ENCODE data around the gene NXPE3. TPM values are rescaled to one million over a fixed set of nuclear protein-coding genes. Genes with fewer than 3 reads are reported as not detected.
"Not testable (repeated sequence)": the region's sequence is repeated elsewhere in the genome, so short reads cannot be mapped to it uniquely, and the experiment has no call there.

Gene NXPE3
- 10 to 100 TPM; 34.2 to 35.1 TPM for total RNA-seq
- long read RNA-seq, full-length matches to known transcripts = 21 of 42 reads
- long read RNA-seq, partial matches to known transcripts = 9 of 42 reads
- long read RNA-seq, other reads (novel, unspliced or antisense) = 12 of 42 reads

DNA sequence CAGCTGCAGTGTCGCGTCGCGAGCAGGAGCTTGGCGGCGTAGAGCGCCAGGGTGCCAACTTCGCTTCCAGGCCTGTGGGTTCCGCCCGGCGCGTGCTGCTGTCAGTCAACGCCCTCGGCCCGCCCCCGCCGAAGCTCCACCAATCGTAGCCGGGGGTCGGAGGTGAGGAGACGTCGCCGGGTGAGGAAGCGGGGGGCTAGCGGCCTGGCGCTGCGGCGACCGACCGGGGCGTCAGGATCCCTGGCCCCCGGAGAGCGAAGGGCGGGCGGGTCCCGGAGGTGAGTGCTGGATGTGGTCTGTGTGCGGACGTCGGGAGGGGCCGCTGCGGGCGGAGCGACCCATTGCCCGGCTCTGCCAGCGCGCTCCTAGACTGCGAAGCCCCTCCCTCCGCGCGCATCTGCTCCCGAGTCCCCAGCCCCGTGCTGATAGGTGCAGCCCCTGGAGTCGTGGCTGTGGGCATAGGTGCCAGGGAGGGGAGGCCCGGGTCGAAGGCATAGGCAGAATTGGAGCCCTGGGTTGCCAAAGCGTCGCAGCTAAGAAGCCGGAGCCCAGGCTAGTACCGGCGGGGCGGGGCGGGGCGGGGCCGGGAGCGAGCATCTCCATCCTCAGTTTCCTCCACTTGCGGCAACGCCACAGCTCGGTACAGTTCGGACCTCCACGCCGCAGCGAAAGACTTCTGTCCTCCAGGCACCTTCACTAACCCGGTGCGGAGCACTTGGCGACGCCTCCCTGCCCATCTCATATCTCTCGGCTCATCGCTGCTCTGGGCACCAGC, at the start of gene NXPE3:
Gene NXPE3 (plus strand): TSS at position 165 of the 775 bp plus-strand sequence. CDS start 6,386 bp downstream, outside the sequence.
- intact Hi-C loops (cut with DNase I) = no loop called here
- peak; percentile 95 for DNase-seq
- ATAC-seq = peak; percentile 98

DNA sequence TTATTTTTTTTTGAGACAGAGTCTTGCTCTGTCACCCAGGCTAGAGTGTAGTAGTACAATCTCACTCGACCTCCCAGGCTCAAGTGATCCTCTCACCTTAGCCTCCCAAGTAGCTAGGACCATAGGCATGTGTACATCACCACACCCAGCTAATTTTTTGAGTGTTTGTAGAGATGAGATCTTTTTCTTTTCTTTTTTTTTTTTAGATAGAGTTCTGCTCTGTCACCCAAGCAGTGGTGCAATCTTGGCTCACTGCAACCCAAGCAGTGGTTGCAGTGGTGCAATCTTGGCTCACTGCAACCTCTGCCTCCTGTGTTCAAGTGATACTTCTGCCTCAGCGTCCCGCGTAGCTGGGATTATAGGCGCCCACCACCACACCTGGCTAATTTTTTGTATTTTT, 49.4 kb upstream of the NXPE3 start:
- no peak for DNase-seq
- intact Hi-C loops (cut with DNase I) = no loop called here

DNA sequence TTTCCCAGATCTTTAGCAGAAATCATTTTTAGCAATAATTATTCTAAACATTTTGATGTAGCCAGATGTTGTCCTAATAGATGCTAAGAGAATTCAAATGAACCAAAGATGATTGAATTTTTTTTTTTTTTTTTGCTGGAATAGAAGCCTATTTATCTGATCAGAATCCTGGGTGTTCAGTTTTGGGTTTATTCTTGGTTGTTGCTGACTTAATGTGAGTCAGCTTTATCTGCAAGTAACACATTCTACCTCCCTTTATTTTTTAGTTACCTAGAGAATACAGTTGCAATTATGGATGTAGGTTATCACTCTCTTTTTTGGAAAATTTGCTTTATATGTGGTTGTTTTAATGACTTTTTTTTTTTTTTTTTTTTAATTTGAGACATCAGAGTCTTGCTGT, 48.2 kb upstream of the NXPE3 start:
- no peak for ATAC-seq
- DNase-seq = no peak
- intact Hi-C loops (cut with DNase I) = no loop called here

More for the DNA sequence above, 49.4 kb upstream of the NXPE3 start:
- ATAC-seq = no peak

DNA sequence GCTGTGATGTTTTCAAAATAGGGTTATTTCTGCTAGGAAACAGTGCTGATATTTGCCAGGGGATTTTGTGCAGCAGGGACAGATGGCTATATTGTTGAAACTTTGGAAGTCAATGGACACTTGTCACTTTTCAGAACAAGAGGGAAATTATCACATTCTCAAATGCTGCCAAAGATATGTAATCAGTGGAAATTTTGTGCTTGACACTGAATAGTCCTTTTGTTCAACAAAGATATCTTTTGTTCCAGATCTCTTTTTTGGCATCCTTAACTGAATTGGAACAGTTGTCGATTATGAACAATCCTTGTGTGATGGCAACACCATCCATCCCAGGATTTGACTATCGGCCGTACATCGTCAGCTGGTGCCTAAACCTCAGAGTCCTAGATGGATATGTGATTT, 46.8 kb upstream of the NXPE3 start:
- intact Hi-C loops (cut with DNase I) = no loop called here
- no peak for DNase-seq
- ATAC-seq = no peak

DNA sequence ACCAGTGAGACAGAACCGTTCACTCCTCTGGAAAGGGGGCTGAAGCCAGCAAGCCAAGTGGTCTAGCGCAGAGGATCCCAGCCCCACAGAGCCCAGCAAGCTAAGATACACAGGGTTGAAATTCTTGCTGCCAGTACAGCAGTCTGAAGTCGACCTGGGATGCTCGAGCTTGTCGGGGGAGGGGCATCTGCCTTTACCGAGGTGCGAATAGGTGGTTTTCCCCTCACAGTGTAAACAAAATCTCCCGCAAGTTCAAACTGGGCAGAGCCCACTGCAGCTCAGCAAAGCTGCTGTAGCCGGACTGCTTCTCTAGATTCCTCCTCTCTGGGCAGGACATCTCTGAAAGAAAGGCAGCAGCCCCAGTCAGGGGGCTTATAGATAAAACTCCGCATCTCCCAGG, 43.2 kb upstream of the NXPE3 start:
- no peak for ATAC-seq
- intact Hi-C loops (cut with DNase I) = no loop called here
- no peak for DNase-seq

DNA sequence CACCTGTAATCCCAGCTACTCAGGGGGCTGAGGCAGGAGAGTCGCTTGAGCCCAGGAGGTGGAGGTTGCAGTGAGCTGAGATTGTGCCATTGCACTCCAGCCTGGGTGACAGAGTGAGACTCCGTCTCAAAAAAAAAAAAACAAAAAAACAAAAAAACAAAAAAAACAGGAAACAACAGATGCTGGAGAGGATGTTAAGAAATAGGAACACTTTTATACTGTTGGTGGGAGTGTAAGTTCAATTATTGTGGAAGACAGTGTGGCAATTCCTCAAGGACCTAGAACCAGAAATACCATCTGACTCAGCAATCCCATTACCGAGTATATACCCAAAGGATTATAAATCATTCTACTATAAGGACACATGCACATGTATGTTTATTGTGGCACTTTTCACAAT, 37.1 kb upstream of the NXPE3 start:
- DNase-seq; ATAC-seq; intact Hi-C loops (cut with DNase I): not testable (repeated sequence)

DNA sequence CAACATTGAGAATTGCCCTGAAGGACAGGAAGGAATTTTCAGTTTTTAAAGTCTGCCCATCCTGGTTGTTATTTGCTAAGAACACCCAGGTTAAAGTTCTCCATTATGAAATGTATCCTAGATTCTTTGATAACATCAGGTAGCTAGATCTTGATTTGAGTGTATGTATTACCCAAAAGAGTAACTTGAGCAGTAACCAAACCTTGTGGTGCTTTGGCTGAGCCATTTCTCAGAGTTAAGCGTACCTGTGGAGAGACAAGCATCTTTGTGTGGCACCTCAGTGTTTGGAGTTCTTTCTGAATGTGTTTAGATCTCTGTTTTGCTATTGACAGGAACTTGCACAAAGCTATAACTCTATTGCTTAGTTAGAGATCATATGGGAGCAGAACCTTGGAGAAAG, 34.2 kb upstream of the NXPE3 start:
- DNase-seq (no peak), ATAC-seq (no peak)
- intact Hi-C loops (cut with DNase I) = no loop called here

DNA sequence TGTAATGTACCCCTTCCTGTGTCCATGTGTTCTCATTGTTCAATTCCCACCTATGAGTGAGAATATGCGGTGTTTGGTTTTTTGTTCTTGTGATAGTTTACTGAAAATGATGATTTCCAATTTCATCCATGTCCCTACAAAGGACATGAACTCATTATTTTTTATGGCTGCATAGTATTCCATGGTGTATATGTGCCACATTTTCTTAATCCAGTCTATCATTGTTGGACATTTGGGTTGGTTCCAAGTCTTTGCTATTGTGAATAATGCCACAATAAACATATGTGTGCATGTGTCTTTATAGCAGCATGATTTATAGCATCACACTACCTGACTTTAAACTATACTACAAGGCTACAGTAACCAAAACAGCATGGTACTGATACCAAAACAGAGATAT, 33.1 kb upstream of the NXPE3 start:
- ATAC-seq; intact Hi-C loops (cut with DNase I); DNase-seq: not testable (repeated sequence)

DNA sequence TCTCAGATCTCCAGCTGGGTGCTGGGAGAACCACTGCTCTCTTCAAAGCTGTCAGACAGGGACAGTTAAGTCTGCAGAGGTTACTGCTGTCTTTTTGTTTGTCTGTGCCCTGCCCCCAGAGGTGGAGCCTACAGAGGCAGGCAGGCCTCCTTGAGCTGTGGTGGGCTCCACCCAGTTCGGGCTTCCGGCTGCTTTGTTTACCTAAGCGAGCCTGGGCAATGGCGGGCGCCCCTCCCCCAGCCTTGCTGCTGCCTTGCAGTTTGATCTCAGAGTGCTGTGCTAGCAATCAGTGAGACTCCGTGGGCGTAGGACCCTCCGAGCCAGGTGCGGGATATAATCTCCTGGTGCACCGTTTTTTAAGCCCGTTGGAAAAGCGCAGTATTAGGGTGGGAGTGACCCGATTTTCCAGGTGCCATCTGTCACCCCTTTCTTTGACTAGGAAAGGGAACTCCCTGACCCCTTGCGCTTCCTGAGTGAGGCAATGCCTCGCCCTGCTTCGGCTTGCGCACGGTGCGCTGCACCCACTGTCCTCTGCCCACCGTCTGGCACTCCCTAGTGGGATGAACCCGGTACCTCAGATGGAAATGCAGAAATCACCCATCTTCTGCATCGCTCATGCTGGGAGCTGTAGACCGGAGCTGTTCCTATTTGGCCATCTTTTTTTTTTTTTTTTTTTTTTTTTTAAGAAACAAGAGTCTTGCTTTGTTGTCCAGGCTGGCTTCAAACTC, 25.5 kb upstream of the NXPE3 start:
- ATAC-seq; intact Hi-C loops (cut with DNase I): not testable (repeated sequence)

DNA sequence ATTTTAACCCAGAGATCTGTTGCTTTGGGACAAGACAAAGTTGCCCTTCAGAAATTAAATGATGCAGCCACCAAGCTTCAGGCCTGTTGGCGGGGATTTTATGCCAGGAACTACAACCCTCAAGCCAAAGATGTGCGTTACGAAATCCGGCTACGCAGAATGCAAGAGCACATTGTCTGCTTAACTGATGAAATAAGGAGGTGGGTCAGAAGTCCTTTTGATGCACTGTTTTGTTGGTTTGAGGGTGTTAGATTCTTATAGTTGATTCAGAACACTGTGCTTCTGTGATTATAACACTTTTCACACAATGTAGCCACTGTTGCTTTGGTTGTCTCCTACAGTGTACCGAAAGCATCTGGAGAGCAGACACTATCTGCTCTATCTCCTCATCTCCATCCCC, 20.8 kb upstream of the NXPE3 start:
- intact Hi-C loops (cut with DNase I) = no loop called here
- DNase-seq (no peak), ATAC-seq (no peak)

More for the DNA sequence above, 25.5 kb upstream of the NXPE3 start:
- DNase-seq = not testable (repeated sequence)

DNA sequence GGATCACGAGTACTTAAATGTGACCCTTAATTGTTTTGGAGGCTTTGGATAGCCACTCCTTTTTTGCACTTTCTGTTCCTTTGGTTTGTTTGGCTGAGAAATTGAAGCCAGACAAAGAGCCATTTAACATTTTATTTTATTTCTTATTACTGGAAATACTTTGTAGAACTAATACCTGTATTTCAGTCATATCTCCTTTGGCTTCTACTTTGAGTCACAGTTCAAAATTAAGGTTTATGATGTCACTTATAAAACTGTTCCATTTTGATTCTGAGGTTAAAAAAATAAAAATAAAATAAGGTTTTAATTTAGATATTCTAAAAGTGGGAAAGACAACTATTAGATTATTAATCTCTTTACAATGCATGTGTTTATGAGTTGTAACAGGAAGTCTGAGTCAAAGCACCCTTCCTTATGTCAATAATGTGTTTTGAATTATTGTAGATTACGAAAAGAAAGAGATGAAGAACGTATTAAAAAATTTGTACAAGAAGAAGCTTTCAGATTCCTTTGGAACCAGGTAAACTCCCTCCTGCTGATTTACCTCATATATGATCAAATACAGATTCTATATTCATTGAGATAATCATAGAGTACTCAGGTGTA, 16.9 kb upstream of the NXPE3 start:
- no peak for ATAC-seq
- DNase-seq = no peak
- intact Hi-C loops (cut with DNase I) = no loop called here

DNA sequence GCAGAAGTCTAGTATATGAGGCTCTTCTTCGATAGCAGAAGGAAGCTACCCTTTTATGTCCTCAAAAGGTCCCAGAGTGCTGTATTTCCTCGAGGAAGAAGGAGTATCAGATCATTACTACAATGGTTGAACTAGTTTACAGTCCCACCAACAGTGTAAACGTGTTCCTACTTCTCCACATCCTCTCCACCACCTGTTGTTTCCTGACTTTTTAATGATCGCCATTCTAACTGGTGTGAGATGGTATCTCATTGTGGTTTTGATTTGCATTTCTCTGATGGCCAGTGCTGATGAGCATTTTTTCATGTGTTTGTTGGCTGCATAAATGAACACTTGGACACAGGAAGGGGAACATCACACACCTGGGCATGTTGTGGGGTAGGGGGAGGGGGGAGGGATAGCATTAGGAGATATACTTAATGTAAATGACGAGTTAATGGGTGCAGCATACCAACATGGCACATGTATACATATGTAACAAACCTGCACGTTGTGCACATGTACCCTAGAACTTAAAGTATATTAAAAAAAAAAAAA, 1.2 kb upstream of the NXPE3 start:
- DNase-seq; intact Hi-C loops (cut with DNase I); ATAC-seq: not testable (repeated sequence)

DNA sequence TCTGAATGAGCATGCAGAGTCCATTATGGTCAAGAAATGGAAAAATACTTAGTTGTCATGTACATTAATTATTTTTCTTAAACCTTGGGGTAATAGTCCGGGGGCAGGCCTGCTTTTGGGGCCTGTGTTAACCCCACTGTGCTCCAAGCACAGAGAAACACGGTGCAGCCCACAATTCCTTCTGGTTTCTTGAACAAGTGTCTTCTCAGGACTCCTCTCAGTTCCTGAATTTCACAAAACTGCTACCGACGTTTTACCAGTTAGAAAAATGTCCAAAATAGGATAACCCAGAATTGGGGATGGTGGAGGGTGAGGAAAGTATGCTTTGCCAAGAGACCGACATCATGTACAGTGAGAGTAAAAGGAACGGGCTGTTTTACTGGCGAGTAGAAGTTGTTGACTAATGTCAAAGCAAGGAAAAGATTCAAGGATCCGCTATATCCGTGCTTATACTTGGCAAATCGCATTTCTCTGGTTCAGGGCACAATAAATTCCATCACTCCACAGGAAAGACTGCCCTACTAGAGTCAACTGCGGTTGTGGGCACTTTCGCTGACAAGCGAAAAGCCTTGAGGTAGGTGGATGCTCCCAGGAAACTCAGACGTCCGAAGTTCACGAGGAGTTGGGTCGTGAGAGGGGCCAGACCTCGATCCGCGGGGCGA, 495 bp upstream of the NXPE3 start:
- no peak for DNase-seq
- no peak for ATAC-seq
- intact Hi-C loops (cut with DNase I) = no loop called here

DNA sequence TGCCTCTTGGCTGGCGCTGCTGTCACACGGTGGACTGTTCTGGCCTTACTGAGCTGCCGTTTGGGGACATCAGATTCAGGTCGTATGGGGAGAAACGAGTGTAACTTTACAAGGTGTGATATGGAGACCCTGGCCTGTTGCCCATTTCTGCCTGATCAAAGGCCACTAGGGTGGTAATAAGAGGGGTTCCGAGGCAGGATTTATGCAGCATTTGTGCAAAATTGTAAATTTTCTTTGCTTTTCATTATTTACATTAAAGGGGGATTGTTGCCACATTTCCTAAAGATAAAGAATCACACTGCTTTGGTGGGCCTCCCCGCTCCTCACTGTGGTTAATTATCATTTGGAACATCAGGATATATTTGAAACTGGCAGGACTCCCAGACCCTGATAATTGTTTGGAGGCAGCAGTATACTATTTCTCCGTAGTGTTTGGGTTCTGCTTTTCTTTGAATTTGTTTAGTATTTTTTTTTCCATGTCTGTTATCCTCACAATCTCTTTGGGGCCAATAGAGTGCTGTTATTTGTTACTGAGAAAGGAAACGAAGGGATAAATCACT, 891 bp downstream of the NXPE3 start:
- ATAC-seq (no peak), DNase-seq (no peak)
- intact Hi-C loops (cut with DNase I) = no loop called here

DNA sequence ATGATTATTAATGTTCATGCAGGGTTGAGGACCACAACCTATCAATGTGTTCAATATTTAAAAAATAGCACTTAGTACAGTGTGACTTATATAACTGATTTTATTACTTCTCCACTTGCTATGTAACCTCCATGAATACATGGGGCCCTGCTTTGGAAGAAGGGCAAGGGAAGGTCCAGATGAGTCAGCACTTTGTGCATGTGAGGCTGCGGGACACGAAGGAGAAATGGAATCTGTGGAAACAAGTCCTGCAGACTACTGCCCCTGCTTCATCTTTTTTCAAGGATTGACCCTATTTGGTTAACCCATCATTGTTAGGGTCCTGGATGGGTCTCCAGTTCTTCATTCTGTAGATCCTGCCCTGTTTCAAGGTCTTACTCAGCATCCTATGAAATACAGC, 1.6 kb downstream of the NXPE3 start:
- DNase-seq = no peak
- ATAC-seq = peak in 1 of 2 donors; percentile 22
- intact Hi-C loops (cut with DNase I) = no loop called here

DNA sequence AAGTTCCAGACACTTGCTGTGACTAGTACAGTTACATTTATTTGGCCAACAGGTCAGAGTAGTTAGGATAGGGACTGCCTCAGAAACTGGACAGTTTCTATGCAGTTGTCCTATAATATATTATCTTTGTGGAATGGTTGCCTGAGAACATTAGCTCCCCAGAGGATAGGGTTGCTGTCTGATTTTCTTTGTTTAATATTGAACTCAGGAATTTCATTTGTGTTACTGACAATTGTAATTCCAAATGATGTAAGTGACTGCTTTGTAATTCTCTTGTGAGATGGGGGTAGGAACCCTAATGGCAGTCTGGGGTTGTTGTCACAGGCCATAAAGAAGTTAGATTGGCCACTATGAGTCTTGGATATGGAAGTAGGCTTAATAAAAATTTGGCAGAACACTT, 2.2 kb downstream of the NXPE3 start:
- DNase-seq (no peak), ATAC-seq (no peak)
- intact Hi-C loops (cut with DNase I) = no loop called here

DNA sequence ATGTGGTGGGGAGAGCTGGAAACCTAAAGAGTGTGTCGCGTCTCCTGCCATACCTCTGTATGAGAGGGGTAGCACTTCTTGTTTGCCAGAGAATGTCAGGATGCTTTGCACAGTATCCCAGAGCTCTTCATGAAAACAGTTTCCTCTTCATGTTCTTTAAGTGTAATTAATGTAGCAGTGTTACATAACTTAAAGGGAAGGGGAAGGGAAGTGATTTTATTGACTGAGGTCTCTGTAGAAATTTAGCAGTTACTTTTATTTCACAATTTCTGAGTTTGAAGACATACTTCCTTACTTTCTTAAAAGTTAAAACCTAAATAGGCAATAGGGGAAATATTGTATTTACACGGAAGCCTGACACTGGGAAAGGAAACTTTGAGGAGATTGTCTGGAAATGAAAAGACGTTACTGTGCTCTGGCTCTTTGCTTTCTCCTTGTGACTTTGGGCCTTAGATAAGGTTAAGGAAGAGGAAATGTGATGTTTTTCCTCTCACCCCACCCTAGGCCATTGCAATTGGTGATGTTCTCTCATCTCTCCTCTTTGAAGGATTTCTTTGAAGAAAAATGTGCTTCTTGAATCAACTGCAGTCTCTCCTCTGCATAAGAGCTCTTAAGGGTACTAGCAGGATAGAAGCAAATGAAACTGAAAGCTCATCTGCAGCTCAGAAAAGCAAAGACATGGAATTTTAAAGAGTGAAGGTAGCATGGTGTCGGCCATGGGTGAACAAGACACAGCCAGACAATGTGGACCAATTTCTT, 6.0 kb downstream of the NXPE3 start:
- intact Hi-C loops (cut with DNase I) = no loop called here
- ATAC-seq (peak; percentile 41 to 57), DNase-seq (no peak)

DNA sequence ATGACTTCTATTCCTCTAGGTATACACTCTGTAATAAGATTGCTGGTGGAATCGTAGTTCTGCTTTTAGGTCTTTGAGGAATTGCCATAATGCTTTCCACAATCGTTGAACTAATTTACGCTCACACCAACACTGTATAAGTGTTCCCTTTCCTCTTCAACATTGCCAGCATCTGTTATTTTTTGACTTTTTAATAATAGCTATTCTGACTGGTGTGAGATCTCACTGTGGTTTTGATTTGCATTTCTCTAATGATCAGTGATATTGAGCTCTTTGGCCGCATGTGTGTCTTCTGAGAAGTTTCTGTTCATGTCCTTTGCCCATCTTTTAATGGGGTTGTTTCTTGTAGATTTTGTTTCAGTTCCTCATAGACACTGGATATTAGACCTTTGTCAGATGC, 12.8 kb downstream of the NXPE3 start:
- DNase-seq (no peak), ATAC-seq (no peak)
- intact Hi-C loops (cut with DNase I) = no loop called here
